Measurements from ENCODE around the gene CNTN4.

GRCh38 chr3:2261747-2262146, 163.1 kb downstream of the CNTN4 start:
- no peak for TF ChIP-seq POLR2AphosphoS5 (IDR thresholded peaks at IDR 0.05)
- TF ChIP-seq POLR2A (IDR thresholded peaks at IDR 0.05; ENCODE audit: low read depth), result no peak
